ENCODE data around the gene TH.

DNA sequence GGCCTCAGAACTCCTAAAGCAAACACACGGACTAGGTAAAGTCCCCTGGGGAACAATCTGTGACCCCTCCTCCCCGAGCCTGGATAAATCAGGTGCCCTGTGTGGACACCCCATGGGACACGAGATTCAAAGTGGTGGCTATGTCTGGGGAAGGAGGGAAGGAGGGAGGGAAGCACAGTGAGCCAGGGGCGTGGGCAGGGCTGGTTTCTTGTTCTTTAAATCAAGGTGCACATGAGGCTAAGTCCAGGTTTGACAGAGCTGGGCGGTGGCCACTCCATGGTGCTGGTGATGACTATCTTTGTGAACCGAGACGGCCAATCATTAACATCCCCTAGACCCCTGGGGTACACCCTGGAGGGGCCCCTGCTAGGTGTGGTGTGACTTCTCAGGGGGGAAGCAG lies 20.3 kb upstream of the TH start:
- no peak for TF ChIP-seq EZH2 (optimal IDR thresholded peaks at IDR 0.05; ENCODE audit: low read depth, low read length)
- no peak for TF ChIP-seq EZH2phosphoT487 (IDR thresholded peaks at IDR 0.05; ENCODE audit: low read length)

All from MM.1S (cell line).